Small intestine (tissue), 7 donors: ENCODE measurements around the gene NEUROD6. TPM values are rescaled to one million over a fixed set of nuclear protein-coding genes. Genes with fewer than 3 reads are reported as not detected.

Experiments
- DNase-seq, 2 donors: peaks; one replicate each; pipeline versions ENCODE4 v3.0.0 to v3.0.0-alpha.2; 2013
- FAIRE-seq: peaks from 2 replicates; lab custom pipeline; 2012; peaks lifted over from hg19 to GRCh38; lab: Jason Lieb, UNC
- H3K27ac ChIP-seq, 3 donors: one replicate each; pipeline ENCODE4 v1.5.1; 2013; ENCODE audit warnings: low read length in 2 of 3, mild to moderate bottlenecking in 2 of 3, control low read depth in 1 of 3, inconsistent platforms in 1 of 3, low read depth in 1 of 3, moderate library complexity in 1 of 3
- H3K27me3 ChIP-seq, 3 donors: one replicate each; pipeline ENCODE4 v1.6.1; 2013; ENCODE audit warnings: low read length in 3 of 3, inconsistent platforms in 1 of 3; ENCODE audit not compliant: control insufficient read depth in 3 of 3, insufficient read depth in 3 of 3
- H3K36me3 ChIP-seq, 3 donors: one replicate each; pipeline ENCODE4 v1.6.1; 2013; ENCODE audit warnings: low read length in 3 of 3, inconsistent platforms in 1 of 3, low read depth in 1 of 3, mild to moderate bottlenecking in 1 of 3, moderate library complexity in 1 of 3; ENCODE audit not compliant: control insufficient read depth in 3 of 3, insufficient read depth in 2 of 3
- H3K4me1 ChIP-seq, 3 donors: one replicate each; pipeline ENCODE4 v1.6.1; 2013; ENCODE audit warnings: low read length in 2 of 3, inconsistent platforms in 1 of 3, low read depth in 1 of 3, mild to moderate bottlenecking in 1 of 3, moderate library complexity in 1 of 3; ENCODE audit not compliant: control insufficient read depth in 3 of 3, insufficient read depth in 2 of 3
- H3K4me3 ChIP-seq, 3 donors: one replicate each; pipeline ENCODE4 v1.5.1; 2013; ENCODE audit warnings: low read length in 3 of 3, control low read depth in 1 of 3, inconsistent platforms in 1 of 3, low read depth in 1 of 3, mild to moderate bottlenecking in 1 of 3, moderate library complexity in 1 of 3
- H3K9me3 ChIP-seq, 2 donors: one replicate each; pipeline ENCODE4 v1.6.1; 2013; ENCODE audit warnings: low read depth in 1 of 2, low read length in 1 of 2; ENCODE audit not compliant: control insufficient read depth in 2 of 2, insufficient read depth in 1 of 2
- WGBS, 3 donors: extraction: QIAGEN DNeasy Blood & Tissue Kit; methylation state at CpG; one replicate each; pipeline ENCODE4 v1.1.7; 2013; 5-methylcytosine and 5-hydroxymethylcytosine counted together
- polyA plus RNA-seq, 4 donors: library from polyadenylated mRNA; stranded (reverse) in 3 of 4; unstranded in 1 of 4; fragments of 200-250 nt in 3 of 4; fragments of 120-200 nt in 1 of 4; gene quantifications; one replicate each; pipeline versions ENCODE4 v1.2.1 to v1.2.3, GENCODE V29; 2013
- donor health status: healthy with polysubstance abuse.
- donor health status: control.
- donor health status: control.
- donor health status: Bipolar disorder and iron deficiency.
- donor health status: healthy.

Gene NEUROD6
- polyA plus RNA-seq, 4 donors: 0.34 to 0.54 TPM; not detected in 2

DNA sequence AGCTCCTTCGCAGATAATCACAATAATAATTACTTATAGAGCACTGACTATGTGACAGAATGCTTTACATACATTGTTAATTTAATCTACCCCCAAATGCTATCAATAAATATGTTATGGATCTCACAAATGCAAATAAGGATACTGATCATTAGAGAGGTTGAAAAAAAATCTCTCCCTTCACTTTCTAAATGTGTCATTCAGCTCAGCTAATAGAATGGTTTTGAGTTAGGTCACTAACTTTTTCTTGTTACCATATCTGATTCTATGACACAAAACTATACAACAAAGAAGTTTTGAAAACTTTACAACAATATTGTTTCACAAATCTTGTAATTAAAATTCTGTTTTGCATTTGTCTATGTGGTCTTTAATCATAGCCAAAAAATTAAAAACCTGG, 17.4 kb downstream of the NEUROD6 start:
- 61 to 90% (median 79%) methylated on average over 1 of the region's 1 CpG for WGBS, 3 donors
- Histone ChIP-seq H3K4me3 (no peak overlapping the region), H3K4me1 (peaks cover 0 to 10% (median 0%) of the 10 kb centered on the region in 3 donors), H3K27ac (no peak overlapping the region), H3K9me3 (no peaks in the 10 kb centered on the region), H3K27me3 (no peaks in the 10 kb centered on the region), H3K36me3 (no peaks in the 10 kb centered on the region)
- FAIRE-seq (no peak), DNase-seq (no peak)

DNA sequence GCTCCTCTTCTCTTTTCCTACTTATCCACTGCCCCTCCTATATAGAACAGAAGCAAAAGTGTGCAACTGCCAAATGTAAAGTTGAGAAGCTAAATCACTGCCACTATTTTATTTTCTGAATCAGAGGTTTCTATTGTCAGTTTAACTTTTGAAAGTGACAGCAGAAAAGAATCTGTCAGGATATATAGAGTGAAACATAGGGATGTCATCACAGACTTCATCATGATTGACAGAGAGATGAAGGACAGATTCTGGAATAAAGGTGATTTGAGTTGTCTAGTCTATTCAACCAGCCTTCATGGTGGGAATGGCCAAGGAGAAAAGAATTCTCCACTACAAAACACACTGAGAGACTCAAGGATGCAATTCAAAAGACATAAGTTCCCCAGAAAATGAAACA, 19.9 kb downstream of the NEUROD6 start:
- Histone ChIP-seq H3K9me3 (no peaks in the 10 kb centered on the region), H3K36me3 (no peaks in the 10 kb centered on the region), H3K27me3 (no peaks in the 10 kb centered on the region), H3K4me3 (no peak overlapping the region), H3K27ac (no peak overlapping the region), H3K4me1 (peaks cover 0 to 20% (median 0%) of the 10 kb centered on the region in 3 donors)
- no peak for FAIRE-seq
- DNase-seq: no peak

DNA sequence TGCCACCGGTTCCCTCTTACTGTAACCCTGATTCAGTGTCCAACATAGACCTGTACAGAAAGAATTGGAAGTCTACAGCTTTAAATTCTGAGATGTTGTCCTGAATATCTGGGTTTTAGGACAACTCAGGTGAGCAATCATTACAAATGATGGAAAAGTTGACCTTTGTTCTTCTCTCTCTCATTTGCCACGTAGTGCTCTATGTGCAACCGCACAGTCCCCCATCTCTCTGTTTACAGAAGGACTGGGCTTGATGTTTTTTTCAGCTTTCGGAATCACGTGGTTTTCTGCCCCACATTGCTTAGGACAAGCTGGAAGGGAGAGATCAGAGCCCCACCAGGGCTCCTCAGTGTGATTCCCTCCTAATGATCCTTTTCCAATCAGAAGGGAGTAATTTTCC, 22.2 kb downstream of the NEUROD6 start:
- H3K4me3 ChIP-seq: no peak overlapping the region
- H3K4me1 ChIP-seq: peaks cover 0 to 20% (median 0%) of the 10 kb centered on the region in 3 donors
- 28 to 54% (median 28%) methylated on average over 5 of the region's 5 CpGs for WGBS, 3 donors
- DNase-seq: peak; percentile 18 to 87
- H3K27ac ChIP-seq: peak overlapping the region in 1 of 3 donors; percentile 93
- no peaks in the 10 kb centered on the region for H3K9me3 ChIP-seq
- no peaks in the 10 kb centered on the region for H3K27me3 ChIP-seq
- FAIRE-seq: no peak
- H3K36me3 ChIP-seq: no peaks in the 10 kb centered on the region

DNA sequence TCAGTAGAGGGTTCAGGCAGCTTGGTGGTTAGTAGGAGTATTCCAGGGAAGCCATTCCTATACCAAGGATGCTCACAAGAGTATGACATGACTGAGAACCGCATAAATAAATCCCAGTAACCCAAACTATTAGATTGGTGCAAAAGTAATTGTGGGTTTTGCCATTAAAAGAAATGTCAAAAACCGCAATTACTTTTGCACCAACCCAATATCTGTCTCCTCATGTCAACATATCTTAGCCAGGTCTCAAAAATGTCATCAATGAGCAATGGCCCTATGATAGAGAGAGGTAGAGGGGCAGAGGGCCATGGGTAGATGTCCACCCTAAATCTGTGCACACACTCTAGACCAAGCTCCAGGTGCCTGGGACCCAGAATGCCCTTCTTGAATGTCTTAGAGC, 23.6 kb downstream of the NEUROD6 start:
- H3K36me3 ChIP-seq: no peaks in the 10 kb centered on the region
- no peak for FAIRE-seq
- DNase-seq: no peak
- peaks cover 0 to 20% (median 0%) of the 10 kb centered on the region in 3 donors for H3K4me1 ChIP-seq
- no peaks in the 10 kb centered on the region for H3K9me3 ChIP-seq
- no peaks in the 10 kb centered on the region for H3K27me3 ChIP-seq
- 75 to 81% (median 77%) methylated on average over 2 of the region's 2 CpGs for WGBS, 3 donors
- no peak overlapping the region for H3K4me3 ChIP-seq
- no peak overlapping the region for H3K27ac ChIP-seq

DNA sequence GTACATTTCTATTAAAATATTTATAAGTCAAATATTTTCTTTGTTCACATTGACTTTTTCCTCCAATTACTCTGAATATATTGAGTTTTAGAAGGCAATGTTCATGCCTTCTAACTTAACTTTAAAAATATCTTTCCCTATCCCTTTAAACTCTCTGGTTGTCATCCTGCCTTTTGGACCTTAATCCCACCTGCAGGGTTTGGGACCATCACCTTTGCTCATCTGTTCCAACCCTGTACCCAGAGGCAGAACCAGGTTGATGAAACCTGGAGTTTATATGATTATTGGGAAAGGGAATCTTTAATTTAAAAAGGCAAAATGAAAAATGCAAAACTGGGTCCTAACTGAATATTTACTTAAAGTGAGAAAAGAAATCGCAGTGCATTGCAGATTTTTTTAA, 24.8 kb downstream of the NEUROD6 start:
- Histone ChIP-seq H3K36me3 (no peaks in the 10 kb centered on the region), H3K27ac (no peak overlapping the region), H3K4me3 (no peak overlapping the region), H3K4me1 (peaks cover 0 to 20% (median 0%) of the 10 kb centered on the region in 3 donors), H3K27me3 (no peaks in the 10 kb centered on the region), H3K9me3 (no peaks in the 10 kb centered on the region)
- DNase-seq (no peak), FAIRE-seq (no peak)
- WGBS, 3 donors: 87 to 96% (median 93%) methylated on average over 1 of the region's 1 CpG

DNA sequence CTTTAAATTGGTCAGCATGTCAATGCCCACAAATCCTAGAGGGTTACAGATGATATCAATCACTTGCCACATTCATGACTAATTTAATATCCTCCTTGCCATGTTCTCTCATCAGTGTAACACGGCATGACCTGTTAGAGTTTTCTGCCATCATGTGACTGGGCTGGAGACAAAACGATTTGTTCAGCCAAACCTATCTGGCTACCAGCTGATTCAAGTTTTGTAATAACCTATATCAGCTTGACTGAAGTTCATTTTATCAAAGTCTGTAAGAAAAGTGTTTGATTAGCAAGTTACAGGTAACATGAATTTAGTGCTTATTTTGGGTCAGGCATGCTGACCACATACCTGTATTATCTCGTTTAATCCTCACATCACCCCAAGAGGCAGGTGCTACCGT, 25.7 kb downstream of the NEUROD6 start:
- H3K27me3 ChIP-seq: no peaks in the 10 kb centered on the region
- 19 to 59% (median 37%) methylated on average over 4 of the region's 4 CpGs for WGBS, 3 donors
- FAIRE-seq (no peak), DNase-seq (peak in 1 of 2 donors; percentile 64)
- H3K4me3 ChIP-seq: no peak overlapping the region
- H3K9me3 ChIP-seq: no peaks in the 10 kb centered on the region
- H3K27ac ChIP-seq: peak overlapping the region in 1 of 3 donors; percentile 5
- H3K36me3 ChIP-seq: no peaks in the 10 kb centered on the region
- peaks cover 0 to 17% (median 0%) of the 10 kb centered on the region in 3 donors for H3K4me1 ChIP-seq

DNA sequence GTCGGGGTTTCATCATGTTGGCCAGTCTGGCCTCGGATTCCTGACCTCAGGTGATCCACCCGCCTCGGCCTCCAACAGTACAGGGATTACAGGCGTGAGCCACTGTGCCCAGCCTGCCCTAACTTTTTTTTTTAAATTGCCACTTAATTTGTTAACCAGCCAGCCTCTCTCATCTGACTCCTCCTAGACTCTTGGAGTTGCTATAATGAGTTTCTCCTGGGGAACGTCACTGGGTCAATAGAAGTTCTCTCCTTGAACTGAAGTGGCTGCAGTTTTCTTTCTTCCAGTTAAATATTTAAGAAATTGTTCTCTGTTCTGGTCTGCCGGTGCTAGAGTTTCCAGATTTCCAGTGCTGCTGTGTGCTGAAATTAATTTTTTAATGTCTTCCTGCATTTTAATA, 27.6 kb downstream of the NEUROD6 start:
- H3K27ac ChIP-seq: no peak overlapping the region
- H3K4me3 ChIP-seq: no peak overlapping the region
- no peaks in the 10 kb centered on the region for H3K9me3 ChIP-seq
- no peaks in the 10 kb centered on the region for H3K27me3 ChIP-seq
- no peaks in the 10 kb centered on the region for H3K36me3 ChIP-seq
- 81 to 86% (median 84%) methylated on average over 7 of the region's 7 CpGs for WGBS, 3 donors
- H3K4me1 ChIP-seq: peaks cover 0 to 8% (median 0%) of the 10 kb centered on the region in 3 donors
- no peak for DNase-seq
- FAIRE-seq: no peak

DNA sequence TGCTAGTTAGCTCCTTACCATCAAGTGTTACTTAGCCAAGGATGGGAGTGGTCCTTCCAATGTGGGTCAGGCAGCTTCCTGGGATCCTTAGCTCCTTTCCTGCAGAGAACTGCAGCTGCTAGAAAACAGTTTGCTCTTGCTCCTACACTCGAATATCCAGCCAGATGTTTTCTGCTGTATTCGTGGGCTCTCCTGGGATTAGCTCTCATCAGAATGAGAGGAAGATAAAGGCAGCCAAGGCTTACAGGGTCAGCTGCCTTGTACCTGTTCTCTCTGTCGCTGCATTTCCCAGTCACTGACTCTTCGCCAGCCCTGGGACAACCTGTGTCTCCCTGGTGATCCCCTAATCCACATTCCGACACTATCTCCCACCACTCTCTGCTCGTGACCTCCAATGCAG, 29.0 kb downstream of the NEUROD6 start:
- no peaks in the 10 kb centered on the region for H3K4me1 ChIP-seq
- H3K27me3 ChIP-seq: no peaks in the 10 kb centered on the region
- 49 to 57% (median 51%) methylated on average over 6 of the region's 6 CpGs for WGBS, 3 donors
- H3K4me3 ChIP-seq: no peak overlapping the region
- no peak for FAIRE-seq
- H3K27ac ChIP-seq: no peak overlapping the region
- no peaks in the 10 kb centered on the region for H3K9me3 ChIP-seq
- no peak for DNase-seq
- no peaks in the 10 kb centered on the region for H3K36me3 ChIP-seq

DNA sequence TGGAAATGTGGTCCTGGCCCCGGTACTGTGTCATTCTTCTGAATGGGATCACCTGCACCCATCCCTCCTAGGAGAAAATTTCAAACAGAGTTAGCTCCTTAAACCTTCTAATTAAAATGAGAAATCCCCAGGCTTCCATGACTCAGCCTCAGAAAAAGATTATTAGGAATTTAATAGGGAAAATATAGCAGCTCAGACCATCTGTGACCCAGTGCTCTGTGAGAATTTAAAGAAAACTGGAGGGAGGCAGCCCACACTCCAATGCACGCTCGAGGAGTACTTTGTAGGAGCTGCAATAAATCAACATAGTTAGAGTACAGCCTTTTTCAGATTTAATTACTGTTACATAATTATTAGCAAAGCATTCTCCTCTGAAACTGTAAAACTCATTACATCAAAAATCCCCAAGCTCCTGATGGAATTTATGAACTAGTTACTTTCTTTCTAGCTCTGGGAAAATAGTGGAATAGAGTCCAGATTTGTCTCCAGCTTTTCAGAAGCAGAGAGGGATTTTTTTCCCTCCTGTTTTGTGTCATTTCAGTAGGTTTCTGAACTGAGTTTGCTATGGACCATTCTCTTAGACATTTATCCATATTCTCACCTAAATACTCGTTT, 30.1 kb downstream of the NEUROD6 start:
- no peak overlapping the region for H3K4me3 ChIP-seq
- no peaks in the 10 kb centered on the region for H3K36me3 ChIP-seq
- no peak overlapping the region for H3K27ac ChIP-seq
- DNase-seq (no peak), FAIRE-seq (no peak)
- no peaks in the 10 kb centered on the region for H3K9me3 ChIP-seq
- H3K4me1 ChIP-seq: no peaks in the 10 kb centered on the region
- no peaks in the 10 kb centered on the region for H3K27me3 ChIP-seq
- WGBS, 3 donors: 60 to 68% (median 66%) methylated on average over 4 of the region's 4 CpGs
